Hematopoietic multipotent progenitor cell (in vitro differentiated cells): ENCODE results near the gene SPDYE1. TPM values are rescaled to one million over a fixed set of nuclear protein-coding genes. Genes with fewer than 3 reads are reported as not detected.

ENCODE experiments used
- total RNA-seq: library from RNA; depleted of rRNA; stranded (reverse); fragments of >200 nt; gene quantifications from one replicate; pipeline ENCODE4 v1.2.3, GENCODE V29; 2012

Gene SPDYE1
- total RNA-seq, 1 donor = not detected

Other genes with a start within 250 kb of the SPDYE1 start
- 22.6 TPM for gene BLVRA, start 239.2 kb upstream of the SPDYE1 start, total RNA-seq
- gene MRPS24, start 128.4 kb upstream of the SPDYE1 start, total RNA-seq = 111 TPM
- gene URGCP, start 91.3 kb upstream of the SPDYE1 start, total RNA-seq = 24.2 TPM
- gene UBE2D4, start 71.5 kb upstream of the SPDYE1 start, total RNA-seq = 12.9 TPM
- 125 TPM for gene DBNL, start 46.8 kb downstream of the SPDYE1 start, total RNA-seq
- gene PGAM2, start 67.7 kb downstream of the SPDYE1 start, total RNA-seq = 0.81 TPM
- 32.9 TPM for gene POLM, start 84.6 kb downstream of the SPDYE1 start, total RNA-seq
- 19.4 TPM for gene AEBP1, start 106.4 kb downstream of the SPDYE1 start, total RNA-seq
- 120 TPM for gene POLD2, start 125.7 kb downstream of the SPDYE1 start, total RNA-seq
- gene MYL7, start 143.4 kb downstream of the SPDYE1 start, total RNA-seq = not detected
- 0.27 TPM for gene GCK, start 191.5 kb downstream of the SPDYE1 start, total RNA-seq
- gene YKT6, start 203.1 kb downstream of the SPDYE1 start, total RNA-seq = 25.9 TPM